GM23338 (cell line): ENCODE results near the gene TLE1. TPM values are rescaled to one million over a fixed set of nuclear protein-coding genes. Genes with fewer than 3 reads are reported as not detected.

Experiments used
- ATAC-seq: fragments of 200-7000 bp; cut with Tn5 transposase; 3 replicates; pipeline ENCODE4 v1.9.1; 2020
- DNase-seq: peaks from one replicate; pipeline ENCODE4 v3.0.0-alpha.2; 2015; ENCODE audit warnings: low spot score
- H2AFZ ChIP-seq: fragments of 200-600 bp; sonication (generic); 2 replicates; pipeline ENCODE4 v1.8.0; 2016; ENCODE audit warnings: antibody characterized with exemption, mild to moderate bottlenecking, moderate library complexity
- H3F3A ChIP-seq: fragments of 200-600 bp; sonication (generic); replicated peaks from 2 replicates; pipeline ENCODE4 v1.8.0; 2017; ENCODE audit warnings: antibody characterized with exemption, mixed run types, low read depth
- H3K27ac ChIP-seq: fragments of 200-600 bp; sonication (generic); 2 replicates; pipeline ENCODE4 v1.6.1; 2016; ENCODE audit warnings: low read depth
- H3K27me3 ChIP-seq: fragments of 200-600 bp; sonication (generic); 2 replicates; pipeline ENCODE4 v1.8.0; 2016; ENCODE audit warnings: mild to moderate bottlenecking, mixed run types, moderate library complexity; ENCODE audit not compliant: insufficient read depth
- H3K36me3 ChIP-seq: fragments of 200-600 bp; sonication (generic); 2 replicates; pipeline ENCODE4 v1.8.0; 2016; ENCODE audit warnings: mild to moderate bottlenecking; ENCODE audit not compliant: insufficient read depth
- H3K4me1 ChIP-seq: fragments of 200-600 bp; sonication (generic); 2 replicates; pipeline ENCODE4 v1.8.0; 2016; ENCODE audit warnings: mild to moderate bottlenecking, moderate library complexity; ENCODE audit not compliant: insufficient read depth
- H3K4me2 ChIP-seq: fragments of 200-600 bp; sonication (generic); 2 replicates; pipeline ENCODE4 v1.7.1; 2017; ENCODE audit warnings: mixed run types
- H3K4me3 ChIP-seq: fragments of 200-600 bp; sonication (generic); 2 replicates; pipeline ENCODE4 v1.6.1; 2016; ENCODE audit warnings: mixed run types
- H3K79me2 ChIP-seq: fragments of 200-600 bp; sonication (generic); replicated peaks from 2 replicates; pipeline ENCODE4 v1.8.0; 2017; ENCODE audit warnings: mild to moderate bottlenecking; ENCODE audit not compliant: insufficient read depth
- H3K9me2 ChIP-seq: fragments of 200-600 bp; sonication (generic); 2 replicates; pipeline ENCODE4 v1.8.0; 2017; ENCODE audit not compliant: insufficient read depth
- H4K20me1 ChIP-seq: fragments of 200-600 bp; sonication (generic); replicated peaks from 2 replicates; pipeline ENCODE4 v1.8.0; 2017; ENCODE audit warnings: mild to moderate bottlenecking; ENCODE audit not compliant: insufficient read depth
- H3K27ac Mint-ChIP-seq: 2 replicates; pipeline ENCODE4 v1.8.0; 2020; ENCODE audit warnings: inconsistent platforms, mild to moderate bottlenecking, moderate library complexity, mixed read lengths
- H3K27me3 Mint-ChIP-seq: 3 replicates; pipeline ENCODE4 v1.8.0; 2022; ENCODE audit warnings: low read depth, mild to moderate bottlenecking, moderate library complexity, mixed read lengths, inconsistent platforms; ENCODE audit not compliant: insufficient read depth, poor library complexity
- H3K36me3 Mint-ChIP-seq: 3 replicates; pipeline ENCODE4 v1.8.0; 2021; ENCODE audit warnings: low read depth, mild to moderate bottlenecking, inconsistent platforms, moderate library complexity, mixed read lengths
- H3K4me1 Mint-ChIP-seq: 3 replicates; pipeline ENCODE4 v1.8.0; 2020; ENCODE audit warnings: mild to moderate bottlenecking, inconsistent platforms, mixed read lengths
- H3K4me3 Mint-ChIP-seq: 3 replicates; pipeline ENCODE4 v1.8.0; 2021; ENCODE audit warnings: moderate library complexity, mild to moderate bottlenecking, inconsistent platforms, mixed read lengths
- H3K9me3 Mint-ChIP-seq: 3 replicates; pipeline ENCODE4 v1.8.0; 2020; ENCODE audit warnings: moderate library complexity, mild to moderate bottlenecking, inconsistent platforms, mixed read lengths
- CREB1 ChIP-seq: fragments of 250-450 bp; sonication (Bioruptor Pico); IDR thresholded peaks from 2 replicates; pipeline ENCODE4 v1.5.0; 2020; ENCODE audit warnings: low read depth, mild to moderate bottlenecking, moderate library complexity
- CTCF ChIP-seq, 2 experiments: fragments of 200-600 bp in 1 of 2; sonication (generic) in 1 of 2; conservative IDR thresholded peaks; 2 replicates each; pipeline versions ENCODE4 v1.5.1 to v1.6.1; 2016 to 2017; ENCODE audit warnings: antibody characterized with exemption in 2 of 2, low read depth in 2 of 2, mild to moderate bottlenecking in 2 of 2, moderate library complexity in 1 of 2
- JUNB ChIP-seq: IDR thresholded peaks from one replicate; pipeline ENCODE4 v1.6.1; 2016; ENCODE audit warnings: antibody characterized with exemption; ENCODE audit not compliant: unreplicated experiment
- NANOG ChIP-seq: IDR thresholded peaks from 2 replicates; pipeline ENCODE4 v1.6.1; 2016; ENCODE audit warnings: antibody characterized with exemption, borderline replicate concordance
- ZNF331 ChIP-seq: fragments of 250-450 bp; sonication (Bioruptor Pico); IDR thresholded peaks from 2 replicates; pipeline ENCODE4 v1.5.0; 2020; ENCODE audit warnings: low read depth, mild to moderate bottlenecking, moderate library complexity
- polyA plus RNA-seq: library from polyadenylated mRNA; unstranded; fragments of >200 nt; fragmentation: Nextera tagmentation; extraction: Ambion mirVana; gene quantifications from 2 replicates; pipeline ENCODE4 v1.2.1, GENCODE V29; 2016
- total RNA-seq: library from RNA; depleted of rRNA; stranded (reverse); fragments of >200 nt; shearing (Covaris generic); gene quantifications from 2 replicates; pipeline ENCODE4 v1.2.3, GENCODE V29; 2014

The TLE1 gene
- total and polyA plus RNA-seq, 2 experiments from 2014 or later = 58.1 to 132 TPM

GRCh38 chr9:81686614-81687520 lies 2.5 kb downstream of the TLE1 start:
- H3K4me1 Mint-ChIP-seq = peaks cover 11% of the 10 kb centered on the region
- ATAC-seq (peak; percentile 36), DNase-seq (peak; percentile 96)
- Histone ChIP-seq H3K9me2 (no peaks in the 10 kb centered on the region), H3K27me3 (peaks cover 6% of the 10 kb centered on the region; the same call in 1 of the 2 replicates), H3K4me1 (peaks cover 45% of the 10 kb centered on the region), H3K36me3 (peaks cover 34% of the 10 kb centered on the region), H3K79me2 (peaks cover 73% of the 10 kb centered on the region), H3K4me2 (peak overlapping the region; percentile 94), H2AFZ (no peak overlapping the region), H3K27ac (peak overlapping the region; percentile 93), H4K20me1 (peaks cover 48% of the 10 kb centered on the region), H3F3A (no peaks in the 10 kb centered on the region), H3K4me3 (peak overlapping the region; percentile 82)
- H3K9me3 Mint-ChIP-seq = peaks cover 5% of the 10 kb centered on the region
- no peak for TF ChIP-seq NANOG
- 0 out of 2 replicates have a peak, but pooled peaks have one; percentile 5 for TF ChIP-seq CREB1
- TF ChIP-seq JUNB = no peak
- TF ChIP-seq CTCF (conservative IDR thresholded peaks at IDR 0.05; ENCODE audit: low read depth in 2 of 2) = peak; percentile 45 to 61
- TF ChIP-seq ZNF331 (CRISPR knock-in tag) = no peak
- peaks cover 6% of the 10 kb centered on the region for H3K36me3 Mint-ChIP-seq
- peak overlapping the region; percentile 98 for H3K27ac Mint-ChIP-seq
- H3K4me3 Mint-ChIP-seq = no peak overlapping the region
- H3K27me3 Mint-ChIP-seq = peaks cover 14% of the 10 kb centered on the region

DNA sequence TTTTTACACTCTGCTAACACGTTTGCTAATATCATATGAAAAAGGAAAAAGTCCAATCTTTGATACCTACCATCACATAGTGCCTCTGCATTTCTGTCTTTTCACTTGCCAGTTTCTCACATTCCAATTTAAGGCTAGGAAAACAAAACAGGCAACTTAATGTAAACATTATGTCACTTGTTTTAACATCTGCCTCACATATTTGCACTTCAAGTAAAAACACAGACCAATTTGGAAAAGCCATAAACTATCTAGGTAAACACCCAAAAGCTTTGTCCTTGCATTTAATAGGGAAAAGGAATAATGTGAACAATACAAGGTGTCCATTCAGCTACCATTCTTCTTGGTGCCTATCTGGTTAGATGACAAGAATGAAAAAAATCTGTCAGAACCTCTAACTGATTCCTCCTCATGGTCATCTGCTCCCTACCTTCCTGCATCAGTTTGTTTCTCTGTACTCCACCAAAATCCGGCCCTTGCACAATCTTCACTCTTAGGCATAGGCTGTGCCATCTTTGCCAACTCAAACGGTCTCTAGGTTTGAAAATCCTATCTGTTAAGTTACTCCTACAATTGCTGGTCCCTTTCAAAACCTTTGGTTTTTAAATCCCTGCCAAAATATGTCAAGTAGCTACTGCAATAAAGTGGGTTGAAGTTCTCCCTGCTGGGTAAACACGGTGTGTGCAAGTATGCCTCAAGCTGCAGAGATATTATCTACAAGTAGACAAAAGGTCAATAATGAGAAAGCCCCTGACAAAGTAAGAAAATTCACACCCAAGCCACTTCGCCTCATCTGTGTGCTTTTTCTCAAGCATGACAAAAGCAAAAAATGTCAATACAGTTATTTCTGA lies 3.4 kb downstream of the TLE1 start:
- peaks cover 8% of the 10 kb centered on the region for H3K4me1 Mint-ChIP-seq
- Histone ChIP-seq H3K79me2 (peaks cover 81% of the 10 kb centered on the region), H2AFZ (no peak overlapping the region), H3K4me3 (peak overlapping the region; percentile 82), H4K20me1 (peaks cover 56% of the 10 kb centered on the region), H3K4me2 (peak overlapping the region; percentile 94), H3K9me2 (no peaks in the 10 kb centered on the region), H3K27me3 (peaks cover 2% of the 10 kb centered on the region; the same call in 1 of the 2 replicates), H3K36me3 (peaks cover 37% of the 10 kb centered on the region), H3F3A (no peaks in the 10 kb centered on the region), H3K27ac (no peak overlapping the region), H3K4me1 (peaks cover 42% of the 10 kb centered on the region)
- H3K9me3 Mint-ChIP-seq = peaks cover 5% of the 10 kb centered on the region
- DNase-seq = no peak
- H3K27ac Mint-ChIP-seq = no peak overlapping the region
- H3K4me3 Mint-ChIP-seq = no peak overlapping the region
- peaks cover 14% of the 10 kb centered on the region for H3K27me3 Mint-ChIP-seq
- TF ChIP-seq CTCF (conservative IDR thresholded peaks at IDR 0.05; ENCODE audit: low read depth in 2 of 2) = no peak
- H3K36me3 Mint-ChIP-seq = peaks cover 6% of the 10 kb centered on the region
- no peak for ATAC-seq
